ENCODE measurements around the gene USP5.

- peak in 1 of 4 experiments; percentile 3 for TF ChIP-seq CTCF (IDR thresholded peaks at IDR 0.05)
- TF ChIP-seq POLR2AphosphoS5 (IDR thresholded peaks at IDR 0.05), result peak; percentile 6
These were observed 23.0 kb upstream of the USP5 start for GRCh38 chr12:6828781-6829535.
